ENCODE results near the gene CRACR2A. TPM values are rescaled to one million over a fixed set of nuclear protein-coding genes. Genes with fewer than 3 reads are reported as not detected.

CRACR2A gene
- total RNA-seq, 2 experiments from 2014 or later: 28.2 to 31.1 TPM

- Histone ChIP-seq H3K79me2 (ENCODE audit: insufficient read depth, low read depth, low read length) (peaks cover 12% of the 10 kb centered on the region), H3K4me3 (ENCODE audit: low read depth, low read length, poor library complexity, severe bottlenecking) (no peak overlapping the region), H3K9me2 (ENCODE audit: insufficient read depth, low read length) (no peaks in the 10 kb centered on the region), H4K20me1 (ENCODE audit: insufficient read depth, low read length) (no peaks in the 10 kb centered on the region; the same call in 1 of the 2 replicates), H3K9me3 (ENCODE audit: low read length) (no peaks in the 10 kb centered on the region), H2AFZ (ENCODE audit: low read length) (no peak overlapping the region), H3K4me1 (ENCODE audit: insufficient read depth, low read length, poor library complexity, severe bottlenecking) (no peaks in the 10 kb centered on the region), H3K4me2 (ENCODE audit: low read length) (no peak overlapping the region), H3K36me3 (ENCODE audit: insufficient read depth, low read length) (peaks cover 80% of the 10 kb centered on the region), H3K27ac (ENCODE audit: low read depth, low read length, poor library complexity, severe bottlenecking) (no peak overlapping the region)
- CTCF ChIA-PET (ENCODE audit: unreplicated experiment): no interaction called here
- intact Hi-C loops (cut with micrococcal nuclease; ENCODE audit: unreplicated experiment): no loop called here
- POLR2A ChIA-PET: interaction anchor here (1.0 kb wide), 1 partner anchor 13 kb away, joined by 4 read pairs; no protein-coding TSS in a partner anchor
- TF ChIP-seq CTCF (conservative IDR thresholded peaks at IDR 0.05; ENCODE audit: low read length) (no peak), EZH2phosphoT487 (IDR thresholded peaks at IDR 0.05; ENCODE audit: borderline replicate concordance, low read depth, low read length) (no peak)
- no TSS peak for BruUV-seq (replicated peaks)
- no peak for DNase-seq (ENCODE audit: low spot score)
Measured at GRCh38 chr12:3741882-3742672, 10.8 kb downstream of the CRACR2A start.

- CTCF ChIA-PET (ENCODE audit: unreplicated experiment): no interaction called here
- no peaks in the 10 kb centered on the region for H3K9me3 ChIP-seq (ENCODE audit: low read length)
- intact Hi-C loops (cut with micrococcal nuclease; ENCODE audit: unreplicated experiment): no loop called here
- H3K4me3 ChIP-seq (ENCODE audit: low read depth, low read length, poor library complexity, severe bottlenecking): no peak overlapping the region
- DNase-seq (ENCODE audit: low spot score): no peak
- H3K27ac ChIP-seq (ENCODE audit: low read depth, low read length, poor library complexity, severe bottlenecking): no peak overlapping the region
- H3K36me3 ChIP-seq (ENCODE audit: insufficient read depth, low read length): peaks cover 70% of the 10 kb centered on the region
- H3K4me1 ChIP-seq (ENCODE audit: insufficient read depth, low read length, poor library complexity, severe bottlenecking): no peaks in the 10 kb centered on the region
- no TSS peak for BruUV-seq (replicated peaks)
- peaks cover 12% of the 10 kb centered on the region for H3K79me2 ChIP-seq (ENCODE audit: insufficient read depth, low read depth, low read length)
- no peaks in the 10 kb centered on the region for H3K9me2 ChIP-seq (ENCODE audit: insufficient read depth, low read length)
- H2AFZ ChIP-seq (ENCODE audit: low read length): no peak overlapping the region
- no peak overlapping the region for H3K4me2 ChIP-seq (ENCODE audit: low read length)
- H4K20me1 ChIP-seq (ENCODE audit: insufficient read depth, low read length): no peaks in the 10 kb centered on the region; the same call in 1 of the 2 replicates
- POLR2A ChIA-PET: interaction anchor here (0.6 kb wide), 1 partner anchor 1053 kb away, joined by 3 read pairs; no protein-coding TSS in a partner anchor
- no peak for TF ChIP-seq CTCF (conservative IDR thresholded peaks at IDR 0.05; ENCODE audit: low read length)
- no peak for TF ChIP-seq EZH2phosphoT487 (IDR thresholded peaks at IDR 0.05; ENCODE audit: borderline replicate concordance, low read depth, low read length)
Measured at GRCh38 chr12:3740480-3741231, 12.3 kb downstream of the CRACR2A start.
